Nephron (organoid): ENCODE measurements around the gene APOBEC3B.
"Not testable (repeated sequence)": the region's sequence is repeated elsewhere in the genome, so short reads cannot be mapped to it uniquely, and the experiment has no call there.

Source experiments
- H3K27ac Mint-ChIP-seq, 3 experiments: 2 replicates each; pipeline ENCODE4 v1.8.0; 2020; ENCODE audit warnings: mixed read lengths in 3 of 3, mild to moderate bottlenecking in 2 of 3, moderate library complexity in 1 of 3
- H3K27me3 Mint-ChIP-seq: 2 replicates; pipeline ENCODE4 v1.8.0; 2021; ENCODE audit warnings: low read depth, mild to moderate bottlenecking, moderate library complexity, mixed read lengths
- H3K36me3 Mint-ChIP-seq: 2 replicates; pipeline ENCODE4 v1.8.0; 2020; ENCODE audit warnings: low read depth, mixed read lengths
- H3K4me1 Mint-ChIP-seq: 2 replicates; pipeline ENCODE4 v1.8.0; 2020; ENCODE audit warnings: mixed read lengths
- H3K4me3 Mint-ChIP-seq, 3 experiments: 2 replicates each; pipeline ENCODE4 v1.8.0; 2020; ENCODE audit warnings: mild to moderate bottlenecking in 3 of 3, mixed read lengths in 3 of 3, moderate library complexity in 2 of 3
- H3K9me3 Mint-ChIP-seq: 2 replicates; pipeline ENCODE4 v1.8.0; 2020; ENCODE audit warnings: mixed read lengths
- TF ChIP-seq, protein P1 (sequence below), 3 experiments: fragments of 200-600 bp; sonication (generic); IDR thresholded peaks; one replicate each; pipeline ENCODE4 v1.5.0; 2021; ENCODE audit warnings: antibody characterized with exemption in 3 of 3; ENCODE audit not compliant: unreplicated experiment in 3 of 3

Gene APOBEC3B

GRCh38 chr22:38943201-38943600, 38.9 kb upstream of the APOBEC3B start:
- Mint-ChIP-seq H3K36me3 (no peaks in the 10 kb centered on the region), H3K9me3 (peaks cover 4% of the 10 kb centered on the region), H3K4me1 (peaks cover 19% of the 10 kb centered on the region), H3K27me3 (peaks cover 28% of the 10 kb centered on the region), H3K27ac (peak overlapping the region in 1 of 3 experiments; percentile 25), H3K4me3 (no peak overlapping the region)
- TF ChIP-seq, protein P1, sequence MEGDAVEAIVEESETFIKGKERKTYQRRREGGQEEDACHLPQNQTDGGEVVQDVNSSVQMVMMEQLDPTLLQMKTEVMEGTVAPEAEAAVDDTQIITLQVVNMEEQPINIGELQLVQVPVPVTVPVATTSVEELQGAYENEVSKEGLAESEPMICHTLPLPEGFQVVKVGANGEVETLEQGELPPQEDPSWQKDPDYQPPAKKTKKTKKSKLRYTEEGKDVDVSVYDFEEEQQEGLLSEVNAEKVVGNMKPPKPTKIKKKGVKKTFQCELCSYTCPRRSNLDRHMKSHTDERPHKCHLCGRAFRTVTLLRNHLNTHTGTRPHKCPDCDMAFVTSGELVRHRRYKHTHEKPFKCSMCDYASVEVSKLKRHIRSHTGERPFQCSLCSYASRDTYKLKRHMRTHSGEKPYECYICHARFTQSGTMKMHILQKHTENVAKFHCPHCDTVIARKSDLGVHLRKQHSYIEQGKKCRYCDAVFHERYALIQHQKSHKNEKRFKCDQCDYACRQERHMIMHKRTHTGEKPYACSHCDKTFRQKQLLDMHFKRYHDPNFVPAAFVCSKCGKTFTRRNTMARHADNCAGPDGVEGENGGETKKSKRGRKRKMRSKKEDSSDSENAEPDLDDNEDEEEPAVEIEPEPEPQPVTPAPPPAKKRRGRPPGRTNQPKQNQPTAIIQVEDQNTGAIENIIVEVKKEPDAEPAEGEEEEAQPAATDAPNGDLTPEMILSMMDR (IDR thresholded peaks at IDR 0.05; ENCODE audit: unreplicated experiment in 3 of 3): no peak

DNA sequence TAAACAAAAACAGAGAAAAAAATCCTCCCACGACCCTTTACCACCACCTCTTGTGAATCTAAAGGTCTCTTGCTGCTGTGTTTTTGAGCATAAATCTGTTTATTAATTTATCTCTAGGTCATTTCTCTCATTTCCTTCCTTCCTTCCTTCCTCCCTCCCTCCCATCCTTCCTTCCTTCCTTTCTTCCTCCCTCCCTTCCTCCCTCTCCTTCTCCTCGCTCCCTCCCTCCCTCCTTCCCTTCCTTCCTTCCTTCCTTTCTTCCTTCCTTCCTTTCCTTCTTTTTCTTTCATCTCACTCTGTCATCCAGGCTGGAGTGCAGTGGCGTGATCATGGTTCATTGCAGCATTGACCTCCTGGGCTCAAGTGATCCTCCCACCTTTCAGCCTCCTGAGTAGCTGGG, 38.3 kb upstream of the APOBEC3B start:
- peaks cover 33% of the 10 kb centered on the region for H3K27me3 Mint-ChIP-seq
- peaks cover 13% of the 10 kb centered on the region for H3K4me1 Mint-ChIP-seq
- H3K36me3 Mint-ChIP-seq: no peaks in the 10 kb centered on the region
- H3K4me3 Mint-ChIP-seq: no peak overlapping the region
- TF ChIP-seq, protein P1 (IDR thresholded peaks at IDR 0.05; ENCODE audit: unreplicated experiment in 3 of 3): no peak
- no peak overlapping the region for H3K27ac Mint-ChIP-seq
- peaks cover 4% of the 10 kb centered on the region for H3K9me3 Mint-ChIP-seq

GRCh38 chr22:38944653-38945052, 37.5 kb upstream of the APOBEC3B start:
- TF ChIP-seq, protein P1 (IDR thresholded peaks at IDR 0.05; ENCODE audit: unreplicated experiment in 3 of 3): no peak
- Mint-ChIP-seq H3K27ac (no peak overlapping the region), H3K27me3 (peaks cover 33% of the 10 kb centered on the region), H3K36me3 (no peaks in the 10 kb centered on the region), H3K9me3 (peaks cover 4% of the 10 kb centered on the region), H3K4me3 (no peak overlapping the region), H3K4me1 (peaks cover 11% of the 10 kb centered on the region)

DNA sequence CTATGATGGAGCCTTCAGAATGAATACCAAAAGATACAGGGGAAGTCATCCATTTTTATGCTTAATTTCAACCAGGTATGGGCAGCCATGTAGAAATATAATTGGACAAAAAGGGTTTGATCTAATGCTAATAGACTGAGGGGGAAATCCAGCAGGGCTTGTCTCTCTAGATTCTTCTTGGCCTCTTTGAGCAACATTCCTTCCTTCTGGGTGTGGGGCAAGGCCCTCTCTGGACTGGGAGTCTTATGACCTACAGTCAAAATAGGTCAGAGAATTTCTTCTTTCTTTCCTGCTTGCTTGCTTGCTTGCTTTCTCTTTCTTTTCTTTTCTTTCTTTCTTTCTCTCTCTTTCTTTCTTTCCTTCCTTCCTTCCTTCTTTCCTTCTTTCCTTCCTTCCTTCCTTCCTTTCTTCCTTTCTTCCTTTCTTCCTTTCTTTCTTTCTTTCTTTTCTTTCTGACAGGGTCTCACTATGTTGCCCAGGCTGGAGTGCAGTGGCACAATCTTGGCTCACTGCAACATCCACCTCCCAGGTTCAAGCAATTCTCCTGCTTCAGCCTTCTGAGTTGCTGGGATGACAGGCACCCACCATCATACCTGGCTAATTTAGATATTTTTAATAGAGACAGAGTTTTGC, 36.3 kb upstream of the APOBEC3B start:
- Mint-ChIP-seq H3K27ac (peak overlapping the region in 2 of 3 experiments; percentile 37 to 54), H3K4me1 (peaks cover 11% of the 10 kb centered on the region), H3K27me3 (peaks cover 33% of the 10 kb centered on the region)
- H3K9me3 Mint-ChIP-seq, H3K4me3 Mint-ChIP-seq, H3K36me3 Mint-ChIP-seq: not testable (repeated sequence)

DNA sequence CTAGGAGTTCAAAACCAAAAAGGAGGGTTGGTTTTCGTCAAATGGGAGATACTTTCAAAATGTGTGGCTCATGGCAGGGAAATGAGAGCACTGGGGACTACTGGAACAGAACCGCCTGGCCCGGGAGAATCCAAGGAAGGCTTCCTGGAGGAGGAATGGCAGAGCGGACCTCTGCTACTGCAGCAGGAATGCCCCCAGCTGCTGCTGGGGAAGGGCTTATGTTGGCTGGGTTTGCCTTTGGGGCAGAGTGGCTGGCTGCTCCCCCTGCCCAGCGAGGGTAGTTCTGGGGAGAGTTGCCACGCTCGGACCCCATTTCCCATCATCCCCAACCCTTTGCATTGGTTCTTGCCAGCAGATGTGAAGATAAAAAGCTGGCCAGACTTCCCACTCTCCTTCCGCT, 35.4 kb upstream of the APOBEC3B start:
- H3K27me3 Mint-ChIP-seq: peaks cover 36% of the 10 kb centered on the region
- H3K4me1 Mint-ChIP-seq: peaks cover 11% of the 10 kb centered on the region
- no peaks in the 10 kb centered on the region for H3K36me3 Mint-ChIP-seq
- TF ChIP-seq, protein P1 (IDR thresholded peaks at IDR 0.05; ENCODE audit: unreplicated experiment in 3 of 3): no peak
- H3K9me3 Mint-ChIP-seq: peaks cover 4% of the 10 kb centered on the region
- H3K4me3 Mint-ChIP-seq: no peak overlapping the region
- H3K27ac Mint-ChIP-seq: peak overlapping the region in 2 of 3 experiments; percentile 34 to 54

GRCh38 chr22:38947321-38948140, 34.6 kb upstream of the APOBEC3B start:
- H3K4me1 Mint-ChIP-seq: peaks cover 11% of the 10 kb centered on the region
- peaks cover 4% of the 10 kb centered on the region for H3K9me3 Mint-ChIP-seq
- TF ChIP-seq, protein P1 (IDR thresholded peaks at IDR 0.05; ENCODE audit: unreplicated experiment in 3 of 3): no peak
- no peak overlapping the region for H3K4me3 Mint-ChIP-seq
- peaks cover 37% of the 10 kb centered on the region for H3K27me3 Mint-ChIP-seq
- peak overlapping the region in 2 of 3 experiments; percentile 9 to 30 for H3K27ac Mint-ChIP-seq
- H3K36me3 Mint-ChIP-seq: no peaks in the 10 kb centered on the region
